ENCODE results near the gene NUP107.

DNA sequence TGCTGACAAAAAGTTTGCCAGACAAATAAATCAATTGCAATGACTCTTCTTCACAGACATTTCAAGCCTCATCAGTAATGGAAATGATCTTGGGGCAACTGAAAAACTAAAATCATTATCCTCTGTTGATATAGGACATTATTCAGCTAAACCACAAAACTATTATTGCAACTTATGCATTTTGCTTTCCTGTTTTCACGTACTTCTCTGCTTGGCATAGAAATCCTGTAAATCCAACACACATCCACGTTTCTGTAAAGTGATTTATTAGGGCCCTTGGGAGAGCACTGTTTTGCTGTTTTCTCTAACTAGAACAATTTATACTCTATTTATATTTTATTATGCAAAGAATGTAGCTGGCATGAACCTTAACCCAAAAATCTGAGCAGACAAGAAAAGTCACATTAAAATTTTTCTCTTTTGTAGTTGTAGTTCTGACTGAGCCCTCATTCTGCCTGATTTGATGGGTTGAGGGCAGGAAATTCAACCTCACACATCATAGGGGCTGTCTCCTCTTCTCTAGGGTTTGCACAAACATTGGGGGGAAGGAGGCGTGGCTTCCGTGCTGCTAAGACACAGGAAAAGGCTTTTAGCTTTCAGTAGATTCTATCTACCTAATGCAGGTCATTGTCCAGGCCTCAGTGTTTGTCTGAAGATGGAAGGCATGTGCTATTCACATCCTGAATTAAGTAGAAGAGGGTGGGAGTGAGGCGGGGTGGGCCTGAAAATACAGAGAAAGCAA lies 11.5 kb upstream of the NUP107 start:
- TF ChIP-seq, protein P1, sequence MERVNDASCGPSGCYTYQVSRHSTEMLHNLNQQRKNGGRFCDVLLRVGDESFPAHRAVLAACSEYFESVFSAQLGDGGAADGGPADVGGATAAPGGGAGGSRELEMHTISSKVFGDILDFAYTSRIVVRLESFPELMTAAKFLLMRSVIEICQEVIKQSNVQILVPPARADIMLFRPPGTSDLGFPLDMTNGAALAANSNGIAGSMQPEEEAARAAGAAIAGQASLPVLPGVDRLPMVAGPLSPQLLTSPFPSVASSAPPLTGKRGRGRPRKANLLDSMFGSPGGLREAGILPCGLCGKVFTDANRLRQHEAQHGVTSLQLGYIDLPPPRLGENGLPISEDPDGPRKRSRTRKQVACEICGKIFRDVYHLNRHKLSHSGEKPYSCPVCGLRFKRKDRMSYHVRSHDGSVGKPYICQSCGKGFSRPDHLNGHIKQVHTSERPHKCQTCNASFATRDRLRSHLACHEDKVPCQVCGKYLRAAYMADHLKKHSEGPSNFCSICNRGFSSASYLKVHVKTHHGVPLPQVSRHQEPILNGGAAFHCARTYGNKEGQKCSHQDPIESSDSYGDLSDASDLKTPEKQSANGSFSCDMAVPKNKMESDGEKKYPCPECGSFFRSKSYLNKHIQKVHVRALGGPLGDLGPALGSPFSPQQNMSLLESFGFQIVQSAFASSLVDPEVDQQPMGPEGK (CRISPR knock-in tag; IDR thresholded peaks at IDR 0.05; ENCODE audit: borderline replicate concordance), result no peak
- TF ChIP-seq ZNF8 (CRISPR knock-in tag; IDR thresholded peaks at IDR 0.05) (no peak), PPARA (CRISPR knock-in tag; IDR thresholded peaks at IDR 0.05; ENCODE audit: borderline replicate concordance) (no peak), SNAI2 (CRISPR knock-in tag; IDR thresholded peaks at IDR 0.05) (no peak), RARB (CRISPR knock-in tag; IDR thresholded peaks at IDR 0.05) (no peak), ZNF70 (CRISPR knock-in tag; IDR thresholded peaks at IDR 0.05) (no peak), GLIS3 (CRISPR knock-in tag; IDR thresholded peaks at IDR 0.05) (no peak), ZFP3 (CRISPR knock-in tag; IDR thresholded peaks at IDR 0.05) (no peak), ARNTL (CRISPR knock-in tag; IDR thresholded peaks at IDR 0.05; ENCODE audit: borderline replicate concordance, low read depth) (no peak), TOX (CRISPR knock-in tag; IDR thresholded peaks at IDR 0.05; ENCODE audit: borderline replicate concordance) (no peak)
- TF ChIP-seq, protein P2, sequence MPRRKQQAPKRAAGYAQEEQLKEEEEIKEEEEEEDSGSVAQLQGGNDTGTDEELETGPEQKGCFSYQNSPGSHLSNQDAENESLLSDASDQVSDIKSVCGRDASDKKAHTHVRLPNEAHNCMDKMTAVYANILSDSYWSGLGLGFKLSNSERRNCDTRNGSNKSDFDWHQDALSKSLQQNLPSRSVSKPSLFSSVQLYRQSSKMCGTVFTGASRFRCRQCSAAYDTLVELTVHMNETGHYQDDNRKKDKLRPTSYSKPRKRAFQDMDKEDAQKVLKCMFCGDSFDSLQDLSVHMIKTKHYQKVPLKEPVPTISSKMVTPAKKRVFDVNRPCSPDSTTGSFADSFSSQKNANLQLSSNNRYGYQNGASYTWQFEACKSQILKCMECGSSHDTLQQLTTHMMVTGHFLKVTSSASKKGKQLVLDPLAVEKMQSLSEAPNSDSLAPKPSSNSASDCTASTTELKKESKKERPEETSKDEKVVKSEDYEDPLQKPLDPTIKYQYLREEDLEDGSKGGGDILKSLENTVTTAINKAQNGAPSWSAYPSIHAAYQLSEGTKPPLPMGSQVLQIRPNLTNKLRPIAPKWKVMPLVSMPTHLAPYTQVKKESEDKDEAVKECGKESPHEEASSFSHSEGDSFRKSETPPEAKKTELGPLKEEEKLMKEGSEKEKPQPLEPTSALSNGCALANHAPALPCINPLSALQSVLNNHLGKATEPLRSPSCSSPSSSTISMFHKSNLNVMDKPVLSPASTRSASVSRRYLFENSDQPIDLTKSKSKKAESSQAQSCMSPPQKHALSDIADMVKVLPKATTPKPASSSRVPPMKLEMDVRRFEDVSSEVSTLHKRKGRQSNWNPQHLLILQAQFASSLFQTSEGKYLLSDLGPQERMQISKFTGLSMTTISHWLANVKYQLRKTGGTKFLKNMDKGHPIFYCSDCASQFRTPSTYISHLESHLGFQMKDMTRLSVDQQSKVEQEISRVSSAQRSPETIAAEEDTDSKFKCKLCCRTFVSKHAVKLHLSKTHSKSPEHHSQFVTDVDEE (CRISPR knock-in tag; IDR thresholded peaks at IDR 0.05), result no peak
- TF ChIP-seq, protein P3, sequence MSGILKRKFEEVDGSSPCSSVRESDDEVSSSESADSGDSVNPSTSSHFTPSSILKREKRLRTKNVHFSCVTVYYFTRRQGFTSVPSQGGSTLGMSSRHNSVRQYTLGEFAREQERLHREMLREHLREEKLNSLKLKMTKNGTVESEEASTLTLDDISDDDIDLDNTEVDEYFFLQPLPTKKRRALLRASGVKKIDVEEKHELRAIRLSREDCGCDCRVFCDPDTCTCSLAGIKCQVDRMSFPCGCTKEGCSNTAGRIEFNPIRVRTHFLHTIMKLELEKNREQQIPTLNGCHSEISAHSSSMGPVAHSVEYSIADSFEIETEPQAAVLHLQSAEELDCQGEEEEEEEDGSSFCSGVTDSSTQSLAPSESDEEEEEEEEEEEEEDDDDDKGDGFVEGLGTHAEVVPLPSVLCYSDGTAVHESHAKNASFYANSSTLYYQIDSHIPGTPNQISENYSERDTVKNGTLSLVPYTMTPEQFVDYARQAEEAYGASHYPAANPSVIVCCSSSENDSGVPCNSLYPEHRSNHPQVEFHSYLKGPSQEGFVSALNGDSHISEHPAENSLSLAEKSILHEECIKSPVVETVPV (CRISPR knock-in tag; IDR thresholded peaks at IDR 0.05), result no peak
